ENCODE data around the gene MAML3. TPM values are rescaled to one million over a fixed set of nuclear protein-coding genes. Genes with fewer than 3 reads are reported as not detected.
A peak's percentile ranks its signal among the peaks of the same experiment; 100 is the strongest.

The MAML3 gene
- total and polyA plus RNA-seq, 2 experiments from 2014 or later, result 4.1 to 11.2 TPM

DNA sequence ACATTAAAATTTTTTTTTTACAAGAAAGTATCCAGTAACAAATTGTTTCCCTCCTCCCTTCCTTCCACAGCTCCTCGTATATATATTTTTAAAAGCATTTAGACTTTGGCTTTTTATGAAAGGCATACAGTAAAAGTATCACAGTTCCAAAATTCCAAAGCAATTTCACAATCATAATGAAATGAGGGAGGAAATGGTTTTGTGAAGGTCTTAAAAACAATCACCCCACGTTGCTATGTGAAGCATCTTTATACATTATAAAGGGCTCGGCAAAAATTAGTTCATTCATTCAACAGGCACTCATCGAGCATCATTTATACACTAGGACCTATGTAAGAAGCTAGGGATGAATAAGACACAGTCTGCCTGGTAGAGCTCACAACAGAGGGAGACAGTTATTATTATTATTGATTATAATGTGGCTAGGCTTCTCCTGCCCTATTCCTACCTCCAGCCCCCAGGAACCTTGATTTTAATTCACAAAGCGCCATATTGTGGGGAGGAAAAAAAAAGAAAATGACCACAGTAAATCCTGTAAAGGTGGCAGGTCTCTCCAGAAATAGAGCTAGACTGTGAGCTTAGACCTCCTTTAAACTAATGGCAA, 239.9 kb downstream of the MAML3 start:
- 67% methylated on average over 5 of the region's 5 CpGs for WGBS (ENCODE audit: low lambda C conversion rate, missing lambda C conversion rate)
- no peak overlapping the region for H3K27ac ChIP-seq
- no peak overlapping the region for H3K4me3 ChIP-seq
- no peaks in the 10 kb centered on the region for H3K9me3 ChIP-seq (ENCODE audit: low read depth)
- TF ChIP-seq EZH2phosphoT487 (IDR thresholded peaks at IDR 0.05; ENCODE audit: low read depth, severe bottlenecking, unreplicated experiment) (no peak), EZH2 (IDR thresholded peaks at IDR 0.05; ENCODE audit: borderline replicate concordance) (no peak)
- TF ChIP-seq, protein P1, sequence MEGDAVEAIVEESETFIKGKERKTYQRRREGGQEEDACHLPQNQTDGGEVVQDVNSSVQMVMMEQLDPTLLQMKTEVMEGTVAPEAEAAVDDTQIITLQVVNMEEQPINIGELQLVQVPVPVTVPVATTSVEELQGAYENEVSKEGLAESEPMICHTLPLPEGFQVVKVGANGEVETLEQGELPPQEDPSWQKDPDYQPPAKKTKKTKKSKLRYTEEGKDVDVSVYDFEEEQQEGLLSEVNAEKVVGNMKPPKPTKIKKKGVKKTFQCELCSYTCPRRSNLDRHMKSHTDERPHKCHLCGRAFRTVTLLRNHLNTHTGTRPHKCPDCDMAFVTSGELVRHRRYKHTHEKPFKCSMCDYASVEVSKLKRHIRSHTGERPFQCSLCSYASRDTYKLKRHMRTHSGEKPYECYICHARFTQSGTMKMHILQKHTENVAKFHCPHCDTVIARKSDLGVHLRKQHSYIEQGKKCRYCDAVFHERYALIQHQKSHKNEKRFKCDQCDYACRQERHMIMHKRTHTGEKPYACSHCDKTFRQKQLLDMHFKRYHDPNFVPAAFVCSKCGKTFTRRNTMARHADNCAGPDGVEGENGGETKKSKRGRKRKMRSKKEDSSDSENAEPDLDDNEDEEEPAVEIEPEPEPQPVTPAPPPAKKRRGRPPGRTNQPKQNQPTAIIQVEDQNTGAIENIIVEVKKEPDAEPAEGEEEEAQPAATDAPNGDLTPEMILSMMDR (IDR thresholded peaks at IDR 0.05; ENCODE audit: poor library complexity), result no peak
- H2AFZ ChIP-seq, result no peak overlapping the region
- H3K36me3 ChIP-seq (replicated peaks; ENCODE audit: insufficient read depth, low read depth), result no peaks in the 10 kb centered on the region
- no peaks in the 10 kb centered on the region for H4K20me1 ChIP-seq (ENCODE audit: insufficient read depth, poor library complexity, severe bottlenecking)
- no peaks in the 10 kb centered on the region for H3K27me3 ChIP-seq
- no peaks in the 10 kb centered on the region for H3K9me2 ChIP-seq (replicated peaks; ENCODE audit: insufficient read depth)
- H3K4me1 ChIP-seq (ENCODE audit: insufficient read depth), result peaks cover 8% of the 10 kb centered on the region
- no peak for DNase-seq (ENCODE audit: low spot score)
- peak overlapping the region; percentile 52 for H3K4me2 ChIP-seq
- H3K79me2 ChIP-seq, result peaks cover 2% of the 10 kb centered on the region

DNA sequence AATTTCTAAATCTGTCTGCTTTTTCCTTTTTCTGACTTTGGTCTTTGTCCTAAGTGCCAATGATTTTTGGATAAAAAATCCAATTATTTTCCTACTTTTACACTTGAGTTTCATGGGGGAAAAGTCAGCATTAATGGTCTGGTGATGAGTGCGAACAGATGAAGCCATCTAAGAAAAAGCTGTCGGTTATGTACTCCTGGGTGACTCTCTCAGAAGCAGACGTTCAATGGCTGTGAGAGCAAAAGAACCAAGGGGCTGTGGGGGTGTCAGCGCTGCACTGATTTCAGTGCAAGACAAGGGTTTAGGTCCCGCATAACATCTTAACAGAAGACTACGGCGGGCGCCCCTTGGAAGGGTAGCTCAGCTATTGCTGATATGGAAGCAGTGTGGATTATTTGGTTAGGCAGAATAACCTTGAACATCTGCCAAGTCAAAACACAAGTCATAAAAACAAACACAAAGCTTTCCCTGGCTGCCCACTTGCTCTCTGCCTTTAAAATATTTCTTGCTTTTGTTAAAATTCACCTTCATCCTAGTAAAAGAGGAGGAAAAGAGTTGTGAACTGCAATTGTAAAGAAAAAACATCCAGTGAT, 240.5 kb downstream of the MAML3 start:
- Histone ChIP-seq H3K4me2 (peak overlapping the region; percentile 52), H3K9me3 (ENCODE audit: low read depth) (no peaks in the 10 kb centered on the region), H3K36me3 (replicated peaks; ENCODE audit: insufficient read depth, low read depth) (no peaks in the 10 kb centered on the region), H3K4me1 (ENCODE audit: insufficient read depth) (peaks cover 8% of the 10 kb centered on the region), H3K79me2 (peaks cover under 1% of the 10 kb centered on the region), H3K4me3 (no peak overlapping the region), H3K9me2 (replicated peaks; ENCODE audit: insufficient read depth) (no peaks in the 10 kb centered on the region), H3K27me3 (no peaks in the 10 kb centered on the region), H4K20me1 (ENCODE audit: insufficient read depth, poor library complexity, severe bottlenecking) (no peaks in the 10 kb centered on the region), H2AFZ (no peak overlapping the region), H3K27ac (no peak overlapping the region)
- 61% methylated on average over 8 of the region's 8 CpGs for WGBS (ENCODE audit: low lambda C conversion rate, missing lambda C conversion rate)
- TF ChIP-seq, protein P1 (IDR thresholded peaks at IDR 0.05; ENCODE audit: poor library complexity), result no peak
- TF ChIP-seq EZH2 (IDR thresholded peaks at IDR 0.05; ENCODE audit: borderline replicate concordance), result no peak
- TF ChIP-seq EZH2phosphoT487 (IDR thresholded peaks at IDR 0.05; ENCODE audit: low read depth, severe bottlenecking, unreplicated experiment), result no peak
- no peak for DNase-seq (ENCODE audit: low spot score)

DNA sequence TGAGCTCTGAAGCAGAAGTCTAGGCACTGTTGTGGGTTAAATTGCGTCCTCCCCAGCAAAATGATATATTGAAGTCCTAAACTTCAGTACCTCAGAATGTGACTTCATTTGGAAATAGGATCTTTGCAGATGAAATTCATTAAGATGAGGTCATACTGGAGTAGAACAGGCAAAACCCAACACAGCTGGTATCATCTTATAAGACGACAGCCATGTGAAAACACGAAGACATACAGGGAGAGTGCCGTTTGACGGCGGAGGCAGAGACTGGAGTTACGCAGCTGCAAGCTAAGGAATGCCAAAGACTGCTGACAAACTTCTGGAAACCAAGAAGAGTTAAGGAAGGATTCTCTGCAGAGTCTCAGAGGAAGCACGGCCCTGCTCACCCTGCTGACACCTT, 241.5 kb downstream of the MAML3 start:
- H3K4me2 ChIP-seq, result no peak overlapping the region
- no peaks in the 10 kb centered on the region for H3K9me2 ChIP-seq (replicated peaks; ENCODE audit: insufficient read depth)
- TF ChIP-seq, protein P1 (IDR thresholded peaks at IDR 0.05; ENCODE audit: poor library complexity), result no peak
- TF ChIP-seq EZH2 (IDR thresholded peaks at IDR 0.05; ENCODE audit: borderline replicate concordance) (no peak), EZH2phosphoT487 (IDR thresholded peaks at IDR 0.05; ENCODE audit: low read depth, severe bottlenecking, unreplicated experiment) (no peak)
- peaks cover 8% of the 10 kb centered on the region for H3K4me1 ChIP-seq (ENCODE audit: insufficient read depth)
- no peaks in the 10 kb centered on the region for H3K27me3 ChIP-seq
- H3K79me2 ChIP-seq, result no peaks in the 10 kb centered on the region
- no peaks in the 10 kb centered on the region for H3K36me3 ChIP-seq (replicated peaks; ENCODE audit: insufficient read depth, low read depth)
- H3K27ac ChIP-seq, result no peak overlapping the region
- no peak overlapping the region for H2AFZ ChIP-seq
- H3K4me3 ChIP-seq, result no peak overlapping the region
- no peaks in the 10 kb centered on the region for H3K9me3 ChIP-seq (ENCODE audit: low read depth)
- WGBS (ENCODE audit: low lambda C conversion rate, missing lambda C conversion rate), result 71% methylated on average over 8 of the region's 8 CpGs
- no peaks in the 10 kb centered on the region for H4K20me1 ChIP-seq (ENCODE audit: insufficient read depth, poor library complexity, severe bottlenecking)
- DNase-seq (ENCODE audit: low spot score), result no peak

Measured in hepatocyte (in vitro differentiated cells).